CD4-positive, alpha-beta T cell treated with Interleukin-6 at 100 ng/mL for 8 hours (primary cell): ENCODE measurements around the gene NADK2.

Experiments
- DNase-seq: peaks from one replicate; pipeline ENCODE4 v3.0.0-alpha.2; 2020; ENCODE audit warnings: mixed read lengths, low spot score

NADK2 gene

DNA sequence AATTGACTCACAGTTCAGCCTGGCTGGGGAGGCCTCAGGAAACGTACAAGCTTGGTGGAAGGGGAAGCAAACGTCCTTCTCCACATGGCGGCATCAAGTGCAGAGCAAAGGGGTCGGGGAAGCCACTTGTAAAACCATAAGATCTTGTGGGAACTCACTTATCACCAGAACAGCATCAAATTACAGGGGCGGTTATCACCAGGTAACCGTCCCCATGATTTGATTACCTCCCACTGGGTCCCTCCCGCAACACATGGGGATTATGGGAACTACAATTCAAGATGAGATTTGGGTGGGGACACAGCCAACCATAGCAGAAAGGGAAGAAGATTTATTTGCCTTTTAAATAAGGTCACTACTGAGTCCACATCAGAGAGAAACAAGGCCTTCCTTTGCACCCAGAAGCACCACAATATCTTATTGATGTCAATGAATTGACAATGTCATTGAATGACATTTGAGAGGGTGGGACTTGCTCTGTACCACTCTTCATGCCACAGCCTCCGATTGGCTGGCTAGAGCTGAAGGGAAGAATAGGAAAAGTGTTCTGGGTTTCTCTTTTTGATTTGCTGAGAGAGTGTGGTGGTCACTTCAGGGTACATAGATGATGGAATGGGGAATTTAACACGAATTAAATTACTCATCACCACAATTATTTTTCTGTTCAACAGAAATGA is 78.8 kb downstream of the NADK2 start:
- no peak for DNase-seq

GRCh38 chr5:36161361-36161760 is 80.4 kb downstream of the NADK2 start:
- no peak for DNase-seq

GRCh38 chr5:36160617-36161016 is 81.1 kb downstream of the NADK2 start:
- DNase-seq: no peak

DNA sequence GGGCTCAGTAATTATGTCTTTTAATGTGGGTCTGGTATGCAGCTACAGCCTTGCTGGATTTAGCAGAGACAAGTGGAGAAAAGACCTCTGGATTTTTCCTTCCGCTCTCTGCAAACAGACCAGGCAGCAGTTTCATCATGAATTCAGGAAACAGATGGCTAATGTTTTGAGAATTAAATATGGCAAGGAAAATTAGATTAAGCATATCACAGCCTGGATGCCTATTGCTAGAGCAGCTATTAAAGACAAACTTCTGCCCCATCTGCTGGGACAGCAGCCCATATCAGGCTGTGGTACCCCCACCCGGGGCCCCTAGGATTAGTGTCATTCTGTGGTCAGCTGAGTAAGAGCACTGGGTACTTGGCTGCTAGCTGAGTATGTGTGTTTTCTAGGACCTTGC is 83.6 kb downstream of the NADK2 start:
- no peak for DNase-seq

GRCh38 chr5:36156619-36157018 is 85.1 kb downstream of the NADK2 start:
- DNase-seq: no peak

GRCh38 chr5:36156121-36156601 is 85.6 kb downstream of the NADK2 start:
- DNase-seq: no peak

- DNase-seq: no peak
Observed at GRCh38 chr5:36155291-36155690, 86.4 kb downstream of the NADK2 start.

- DNase-seq: no peak
Observed at GRCh38 chr5:36153726-36154125, 88.0 kb downstream of the NADK2 start.

DNA sequence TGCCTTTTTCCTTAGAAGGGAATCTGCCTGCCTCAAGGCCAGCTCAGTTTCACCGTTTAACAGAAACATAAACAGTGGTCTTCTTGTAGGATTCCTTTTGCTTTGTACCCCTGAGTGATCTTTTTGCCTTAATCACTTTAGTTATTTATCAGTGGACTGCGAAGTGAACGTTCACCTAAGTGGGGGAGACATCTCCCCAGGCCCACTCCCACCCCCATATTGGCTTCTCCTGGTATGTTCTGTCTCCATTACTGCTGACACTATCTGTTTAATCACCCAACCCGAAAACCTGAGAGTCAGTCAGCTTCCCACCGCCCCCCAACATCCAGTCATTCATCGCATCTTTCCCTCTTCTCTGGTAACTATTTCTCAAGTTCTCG is 88.4 kb downstream of the NADK2 start:
- DNase-seq: no peak

- no peak for DNase-seq
Observed at GRCh38 chr5:36152324-36153297, 89.1 kb downstream of the NADK2 start.

GRCh38 chr5:36151434-36152323 is 90.0 kb downstream of the NADK2 start, which contains the start of the genes LMBRD2 and SKP2:
Gene LMBRD2, minus strand, starts transcription at chr5:36151887. Its CDS starts 8,538 bp downstream, at chr5:36143349.
Gene SKP2, plus strand, starts transcription at chr5:36152111. Its CDS starts 152 bp downstream, at chr5:36152263.
- peak; percentile 95 for DNase-seq

- DNase-seq: no peak
Observed at GRCh38 chr5:36150676-36151433, 90.9 kb downstream of the NADK2 start.

GRCh38 chr5:36147681-36148080 is 94.0 kb downstream of the NADK2 start:
- no peak for DNase-seq

DNA sequence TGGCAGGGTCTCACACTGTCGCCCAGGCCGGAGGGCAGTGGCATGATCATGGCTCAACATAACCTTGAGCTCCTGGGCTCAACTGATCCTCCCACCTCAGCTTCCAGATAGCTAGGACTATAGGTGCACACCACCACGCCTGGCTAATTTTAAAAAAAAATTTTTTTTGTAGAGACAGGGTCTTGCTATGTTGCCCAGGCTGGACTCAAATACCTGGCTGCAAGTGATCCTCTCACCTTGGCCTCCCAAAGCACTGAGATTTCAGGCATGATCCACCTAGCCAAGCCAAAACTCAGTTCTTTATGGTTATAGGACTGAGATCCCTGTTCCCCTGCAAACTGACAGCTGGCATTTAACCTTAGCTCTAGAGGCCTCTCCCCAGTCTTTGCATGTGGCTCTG is 95.3 kb downstream of the NADK2 start:
- DNase-seq: no peak

- no peak for DNase-seq
Observed at GRCh38 chr5:36145311-36145710, 96.4 kb downstream of the NADK2 start.
